Kasumi-1 (cell line): ENCODE measurements around the gene GSG1L.

Source experiments
- DNase-seq, 2 experiments: peaks; one replicate each; lab custom pipeline; 2025; lab: John Stamatoyannopoulos, UW

Gene GSG1L

DNA sequence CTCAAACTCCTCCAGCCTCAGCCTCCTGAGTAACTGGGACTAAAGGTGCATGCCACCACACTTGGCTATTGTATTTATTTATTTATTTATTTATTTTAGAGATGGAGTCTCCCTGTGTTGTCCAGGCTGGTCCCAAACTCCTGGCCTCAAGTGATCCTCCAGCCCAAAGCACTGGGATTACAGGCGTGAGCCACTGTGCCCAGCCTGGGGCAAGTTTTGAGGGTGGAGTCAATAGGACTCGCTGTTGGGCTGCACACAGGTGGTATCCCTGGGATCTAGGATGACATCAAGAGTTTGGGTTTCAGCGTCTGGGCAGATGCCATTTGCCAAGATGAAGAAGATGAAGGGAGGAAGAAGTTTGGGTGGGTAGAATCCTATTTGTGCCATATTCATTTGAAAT lies 213.9 kb downstream of the GSG1L start:
- no peak for DNase-seq

DNA sequence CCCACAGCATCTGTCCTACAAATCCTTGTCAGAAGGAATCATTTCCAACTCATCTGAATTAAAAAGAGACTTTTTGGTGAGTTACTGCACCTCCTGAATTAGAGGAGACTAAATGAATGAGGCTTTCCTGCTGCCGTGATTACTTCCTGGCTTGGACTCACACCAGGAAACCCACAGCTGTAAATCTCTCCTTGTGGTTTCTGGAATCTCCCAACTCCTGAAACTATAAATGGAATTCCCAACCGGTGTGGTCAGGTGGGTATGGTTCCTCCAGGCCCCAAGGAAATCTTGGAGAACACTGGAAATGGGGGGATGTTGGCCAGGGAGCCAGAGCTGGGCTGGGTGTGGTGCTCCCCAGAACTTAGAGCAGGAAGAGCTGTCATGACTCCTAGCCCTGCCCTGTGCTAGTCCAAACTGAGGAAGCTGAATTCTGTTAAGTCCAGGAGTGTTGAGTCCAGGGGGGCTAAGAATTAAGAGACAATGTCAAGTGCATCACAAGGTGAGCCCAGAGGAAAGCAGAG lies 216.4 kb downstream of the GSG1L start:
- DNase-seq: no peak

DNA sequence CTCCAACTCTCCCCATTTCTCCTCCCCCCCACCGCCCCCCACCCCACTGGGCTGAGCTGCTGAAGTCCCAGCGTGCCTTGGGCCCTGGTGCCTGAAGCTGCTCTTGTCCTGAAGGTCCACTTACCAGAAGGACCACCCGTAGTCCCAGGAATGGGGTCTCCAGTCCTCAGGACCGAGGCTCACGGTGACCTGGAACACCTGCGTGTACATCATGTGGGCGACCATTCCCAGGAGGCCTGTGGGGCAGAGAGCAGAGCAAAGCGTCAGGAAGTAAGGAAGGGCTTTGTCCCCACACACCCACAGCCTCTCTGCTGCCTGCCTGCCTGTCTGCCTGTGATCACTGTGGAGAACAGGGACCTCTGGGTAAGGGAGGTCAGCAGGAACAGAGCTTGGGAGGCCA lies 218.7 kb downstream of the GSG1L start:
- DNase-seq: no peak

DNA sequence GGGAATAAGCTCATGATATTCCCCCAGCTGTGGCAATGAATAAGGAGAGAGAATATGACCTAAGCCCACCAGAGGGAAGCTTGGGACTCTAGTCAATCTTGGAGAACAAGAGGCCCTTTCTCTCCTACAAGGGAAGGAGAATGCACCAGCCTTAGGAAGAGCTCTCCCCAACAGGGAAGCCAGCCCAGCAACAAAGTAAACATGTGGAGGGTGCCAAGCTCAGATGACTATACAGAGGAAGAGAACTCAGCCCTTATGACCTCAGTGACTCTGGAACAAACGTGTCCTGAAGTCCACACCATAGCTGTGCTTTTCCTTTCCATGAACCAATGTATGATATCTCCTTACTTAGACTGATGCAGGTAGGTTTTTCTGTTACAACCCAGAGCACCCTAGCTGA lies 219.7 kb downstream of the GSG1L start:
- no peak for DNase-seq

DNA sequence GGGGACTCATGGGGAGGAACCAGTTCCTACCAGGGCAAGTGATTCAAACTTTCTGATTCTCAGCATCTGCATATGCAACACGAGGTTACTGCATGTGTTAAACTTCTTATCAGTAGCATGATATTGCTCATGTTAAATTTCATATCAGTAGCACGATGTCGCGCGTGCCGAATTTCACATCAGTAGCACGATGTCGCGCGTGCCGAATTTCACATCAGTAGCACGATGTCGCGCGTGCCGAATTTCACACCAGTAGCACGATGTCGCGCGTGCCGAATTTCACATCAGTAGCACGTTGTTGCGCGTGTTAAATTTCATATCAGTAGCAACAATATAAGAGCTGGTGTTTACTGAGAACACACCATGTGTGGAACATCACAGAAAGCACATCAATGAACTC lies 221.6 kb downstream of the GSG1L start:
- no peak for DNase-seq

DNA sequence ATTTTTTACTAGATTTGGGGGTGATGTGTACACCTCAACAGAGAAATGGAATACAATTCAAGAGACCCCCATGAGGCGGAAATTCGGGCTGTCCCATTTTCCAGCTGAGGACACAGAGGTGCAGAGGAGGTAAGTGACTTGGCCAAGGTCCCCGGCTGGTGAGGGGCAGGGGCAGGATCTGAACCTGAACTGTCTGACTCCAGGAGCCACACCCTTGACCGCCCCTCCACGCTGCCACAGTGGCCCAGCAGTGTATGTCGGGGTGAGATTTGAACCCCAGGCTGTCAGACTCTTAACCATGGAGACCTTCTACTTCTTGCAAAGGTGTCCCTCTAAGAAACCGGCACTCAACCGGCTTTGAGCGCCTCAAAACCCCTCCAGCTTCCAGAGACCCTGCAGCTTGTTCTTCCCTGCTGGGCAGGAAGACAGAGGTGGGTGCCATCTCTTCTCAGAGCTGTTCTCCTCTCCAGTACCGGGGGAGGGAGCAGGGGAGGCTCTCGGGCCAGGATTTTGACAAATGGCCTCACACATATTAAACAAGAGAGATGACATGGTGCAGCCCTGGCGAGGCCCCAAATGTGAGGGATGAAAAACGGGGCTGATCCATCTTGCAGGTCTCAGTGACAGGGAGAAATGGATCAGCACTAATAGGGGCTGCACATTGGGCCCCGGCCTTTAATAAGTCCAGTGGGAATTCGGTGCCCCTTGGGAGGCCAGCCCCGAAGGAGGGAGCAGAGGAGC lies 222.3 kb downstream of the GSG1L start:
- no peak for DNase-seq

DNA sequence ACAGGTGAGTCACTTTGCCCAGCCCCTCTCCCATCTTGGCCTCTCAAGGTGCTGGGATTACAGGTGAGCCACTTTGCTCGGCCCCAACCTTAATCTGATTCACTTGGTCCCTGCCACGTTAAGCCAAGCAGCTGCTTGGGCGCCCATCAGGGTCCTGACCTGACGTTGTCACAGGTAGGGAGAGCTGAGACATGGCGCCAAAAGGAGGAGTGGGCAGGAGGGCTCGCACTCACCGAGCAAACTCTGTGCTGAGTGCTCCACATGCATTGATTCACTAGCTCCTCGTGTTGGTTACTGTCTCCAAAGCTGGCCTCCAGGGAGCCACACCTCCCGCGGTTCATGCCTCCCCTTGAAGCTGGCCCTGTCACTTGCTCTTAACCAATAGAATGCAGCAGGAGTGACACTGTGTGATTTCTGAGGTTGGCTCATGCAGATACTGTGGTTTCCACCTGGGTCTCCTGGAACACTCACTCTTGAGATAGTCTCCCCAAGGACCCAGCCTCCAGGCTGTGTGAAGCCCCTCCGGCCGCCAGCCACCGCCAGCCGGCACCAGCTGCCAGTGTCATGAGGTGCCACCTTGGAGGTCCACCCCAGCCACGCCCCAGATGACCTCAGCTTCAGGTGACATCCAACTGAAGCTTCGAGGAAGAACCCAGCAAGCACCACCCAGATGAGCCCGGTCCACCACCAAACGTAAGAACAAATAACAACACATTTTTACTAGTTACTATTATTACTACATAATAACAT lies 223.0 kb downstream of the GSG1L start:
- DNase-seq: no peak

DNA sequence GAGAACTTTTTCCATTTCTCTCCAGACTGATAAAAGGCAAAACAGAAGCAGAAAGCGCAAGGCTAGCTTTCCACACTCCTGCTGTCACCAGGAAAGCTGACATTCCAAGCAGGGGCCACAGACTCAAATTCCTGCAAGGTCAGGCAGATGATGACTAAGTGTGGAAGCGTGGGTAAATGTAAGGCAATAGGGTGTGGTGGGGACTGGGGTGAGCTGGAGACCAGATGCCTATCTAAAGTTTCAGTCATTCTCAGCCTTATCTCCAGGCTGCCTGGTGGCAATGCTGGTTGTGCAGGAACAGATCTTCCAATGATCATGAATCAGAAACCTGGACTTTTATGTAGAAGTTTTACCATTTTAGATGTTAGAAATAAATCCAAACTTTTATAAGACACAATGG lies 224.1 kb downstream of the GSG1L start:
- DNase-seq: no peak

DNA sequence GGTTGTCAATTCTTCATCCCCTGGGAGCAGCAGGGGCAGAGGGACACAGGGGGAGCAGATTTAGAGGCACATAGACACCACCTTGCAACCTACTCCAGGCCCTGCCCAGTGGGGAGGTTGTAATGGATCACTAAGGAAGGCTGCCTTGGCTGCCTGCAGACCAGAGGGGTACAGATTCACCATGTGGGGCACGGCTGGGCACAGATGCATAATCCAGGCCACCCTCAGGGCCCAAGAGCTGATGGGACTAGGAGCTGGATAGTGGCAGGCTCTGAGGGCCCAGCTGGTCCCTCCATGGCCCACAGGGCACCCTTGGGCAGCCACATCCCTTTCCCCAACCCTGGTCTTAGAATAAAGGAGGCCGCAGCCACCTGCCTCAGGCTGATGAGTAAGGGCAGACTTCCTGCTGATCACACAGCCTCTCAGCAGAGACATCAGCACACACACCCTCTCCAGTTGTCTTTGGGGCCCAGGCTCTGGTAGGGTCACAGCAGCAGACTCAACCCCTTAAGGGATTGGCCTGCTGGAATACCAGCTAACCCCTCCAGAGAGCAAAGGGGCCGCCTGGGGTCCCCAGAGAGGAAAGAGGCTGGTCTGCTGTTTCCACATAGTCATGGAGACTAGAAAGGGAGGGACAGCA lies 224.9 kb downstream of the GSG1L start:
- DNase-seq: no peak

DNA sequence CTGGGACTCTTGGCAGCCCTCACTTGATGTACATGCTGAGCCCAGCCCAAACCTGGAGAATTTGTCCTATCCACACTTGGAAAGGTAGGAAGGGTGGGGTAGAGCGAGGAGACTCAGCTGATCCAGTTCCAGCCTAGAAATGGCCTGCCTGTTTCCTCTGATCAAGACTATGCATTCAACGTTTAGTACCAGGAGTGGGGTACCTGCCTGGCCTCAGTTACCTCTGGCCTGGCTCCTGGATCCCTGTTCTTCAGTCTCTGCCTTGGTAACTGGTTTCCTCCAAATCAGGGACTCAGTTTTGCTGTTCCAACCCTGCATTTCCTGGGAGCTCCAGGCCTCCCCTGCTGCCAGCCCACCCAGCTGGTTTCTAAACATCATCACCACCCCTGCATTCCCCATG lies 233.5 kb downstream of the GSG1L start:
- DNase-seq: no peak

DNA sequence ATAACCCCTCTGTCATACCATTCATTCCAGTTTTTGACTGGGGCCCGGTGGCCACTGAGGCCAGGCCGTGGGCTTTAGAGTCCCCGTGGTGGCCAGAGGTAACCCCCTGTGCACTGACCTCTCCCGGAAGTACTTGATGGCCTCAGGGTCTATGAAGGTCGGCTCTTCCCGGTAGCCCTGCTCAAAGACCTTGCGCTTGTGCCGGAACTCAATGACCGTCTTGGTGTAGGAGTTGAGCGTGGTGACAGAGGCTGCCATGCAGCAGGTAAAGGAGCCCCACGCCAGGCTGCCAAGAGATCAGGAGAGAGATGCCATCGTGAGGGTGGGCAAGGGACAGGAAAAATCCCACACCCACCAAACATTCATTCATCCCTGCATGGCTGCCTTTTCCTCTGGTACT lies 234.8 kb downstream of the GSG1L start:
- DNase-seq: no peak

DNA sequence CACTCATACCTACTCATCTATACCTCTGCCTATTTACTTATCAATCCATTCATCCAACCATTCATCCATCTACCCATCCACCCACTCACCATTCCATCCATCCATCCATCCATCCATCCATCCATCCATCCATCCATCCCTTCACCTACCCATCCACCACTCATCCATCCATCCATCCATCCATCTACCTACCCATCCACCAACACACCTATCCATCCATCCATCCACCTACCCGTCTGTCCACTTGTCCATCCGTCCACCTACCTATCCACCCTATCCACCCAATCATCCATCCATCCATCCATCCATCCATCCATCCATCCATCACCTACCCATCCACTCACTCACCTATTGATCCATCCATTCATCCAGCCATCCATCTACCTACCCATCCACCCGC lies 235.7 kb downstream of the GSG1L start:
- no peak for DNase-seq

DNA sequence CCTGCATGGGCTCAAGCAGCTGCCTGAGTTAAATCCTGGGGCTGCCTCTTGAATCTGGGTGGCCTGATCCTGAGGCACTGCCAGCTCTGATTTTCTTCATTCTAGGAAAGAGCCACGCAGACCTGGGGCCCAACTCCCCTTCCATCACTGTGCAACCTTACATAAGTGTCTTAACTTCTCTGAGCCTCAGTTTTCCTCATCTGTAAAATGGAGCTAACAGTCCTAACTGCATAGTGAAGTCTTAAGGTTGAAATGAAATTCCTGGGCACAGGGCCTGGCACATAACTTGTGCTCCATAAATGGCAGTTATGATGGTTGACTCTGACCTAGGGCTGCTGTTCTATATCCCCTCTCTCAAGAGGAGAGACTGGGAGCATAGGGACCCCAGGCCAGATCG lies 236.6 kb downstream of the GSG1L start:
- no peak for DNase-seq

DNA sequence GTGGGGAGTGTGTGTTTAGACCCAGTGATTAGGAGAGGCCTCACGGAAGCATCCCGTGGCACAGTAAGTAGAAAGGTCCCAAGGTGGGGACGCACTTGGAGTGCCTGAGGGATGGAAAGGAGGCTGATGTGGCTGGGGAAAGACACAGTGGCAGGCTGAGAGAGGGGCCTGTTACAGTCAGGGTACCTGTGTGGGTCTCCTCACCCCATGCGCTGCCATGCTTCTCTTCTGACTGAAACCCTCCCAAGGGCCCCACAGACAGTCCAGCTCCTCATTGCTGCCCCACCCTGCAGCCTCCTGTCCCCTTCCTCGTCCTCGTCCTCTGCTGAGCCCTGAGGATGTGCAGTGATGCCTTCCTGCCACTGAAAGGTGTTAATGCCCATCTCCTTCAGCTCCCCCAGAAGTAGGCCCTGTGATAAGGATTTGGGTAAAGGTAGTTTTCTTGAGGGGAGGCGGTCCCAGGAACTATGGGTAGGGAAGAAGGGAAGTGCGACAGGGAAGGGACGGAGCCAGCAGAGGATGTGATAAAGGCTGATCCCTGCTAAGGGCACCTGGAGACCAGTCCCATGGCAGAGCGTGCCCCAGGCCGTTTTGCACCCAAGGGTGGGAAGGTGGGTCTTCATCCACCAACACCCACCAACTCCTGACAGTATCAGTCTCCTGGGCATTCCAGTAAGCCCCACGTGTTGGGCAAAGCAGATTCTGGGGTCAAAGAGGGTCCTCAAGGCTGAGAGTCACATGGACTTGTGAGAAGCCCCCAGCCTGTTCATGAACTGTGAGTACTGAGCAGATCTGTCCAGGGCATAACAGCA lies 237.2 kb downstream of the GSG1L start:
- no peak for DNase-seq

DNA sequence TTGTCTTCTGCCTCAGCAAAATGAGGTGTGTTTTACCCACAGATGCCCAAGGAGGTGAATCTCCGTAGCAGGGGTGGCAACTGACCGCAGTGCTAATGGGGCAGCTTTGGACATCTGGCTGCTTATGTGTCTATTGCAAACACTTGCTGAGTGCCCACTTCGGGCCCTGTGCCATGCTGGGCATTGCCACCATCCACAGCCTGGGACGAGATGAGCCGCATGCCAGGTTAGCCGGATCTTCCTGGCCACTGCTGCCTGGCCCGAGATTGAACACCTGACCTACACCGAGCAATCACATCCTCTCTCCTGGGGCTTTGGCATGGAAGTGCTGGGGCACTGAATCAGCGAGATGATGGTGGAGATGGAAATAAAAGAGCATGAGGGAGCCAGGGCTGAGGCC lies 238.7 kb downstream of the GSG1L start:
- DNase-seq: no peak

DNA sequence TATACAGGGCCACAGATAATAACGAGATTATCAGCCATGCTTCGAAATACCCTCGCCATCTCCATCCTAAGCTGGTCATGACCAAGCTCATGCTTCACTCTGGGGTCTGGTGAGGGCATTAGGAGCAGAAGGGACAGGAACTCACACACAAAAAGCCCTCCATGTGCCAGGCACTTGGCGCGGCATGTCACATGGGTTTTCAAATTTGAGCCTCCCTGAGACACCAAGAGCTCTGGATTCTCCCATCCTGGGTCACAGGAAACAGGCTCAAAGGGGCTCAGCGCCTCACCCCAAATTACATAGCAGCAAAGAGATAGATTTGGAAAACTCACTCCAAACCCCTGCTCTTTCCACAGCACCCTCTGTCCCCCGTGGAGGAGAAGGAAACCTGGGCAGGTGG lies 239.5 kb downstream of the GSG1L start:
- DNase-seq: no peak

DNA sequence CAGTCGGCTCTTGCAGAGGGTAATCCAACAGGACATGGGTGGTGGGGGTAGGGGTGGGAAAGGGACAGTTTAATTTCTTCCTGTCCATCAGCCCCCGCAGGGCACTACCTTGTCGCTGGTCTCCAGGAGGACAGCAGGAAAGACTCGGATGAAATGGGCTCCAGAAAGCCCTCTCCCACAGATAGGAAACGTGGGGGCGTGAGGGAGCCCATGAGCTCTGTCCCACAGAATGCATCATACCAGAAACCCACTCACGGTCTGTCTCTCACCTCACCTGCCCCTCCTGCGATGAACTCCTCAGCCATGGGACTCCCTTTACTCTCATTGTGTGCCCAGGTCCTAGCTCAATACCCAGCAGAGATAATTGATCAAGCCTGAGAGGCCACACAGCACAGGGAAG lies 240.1 kb downstream of the GSG1L start:
- no peak for DNase-seq

DNA sequence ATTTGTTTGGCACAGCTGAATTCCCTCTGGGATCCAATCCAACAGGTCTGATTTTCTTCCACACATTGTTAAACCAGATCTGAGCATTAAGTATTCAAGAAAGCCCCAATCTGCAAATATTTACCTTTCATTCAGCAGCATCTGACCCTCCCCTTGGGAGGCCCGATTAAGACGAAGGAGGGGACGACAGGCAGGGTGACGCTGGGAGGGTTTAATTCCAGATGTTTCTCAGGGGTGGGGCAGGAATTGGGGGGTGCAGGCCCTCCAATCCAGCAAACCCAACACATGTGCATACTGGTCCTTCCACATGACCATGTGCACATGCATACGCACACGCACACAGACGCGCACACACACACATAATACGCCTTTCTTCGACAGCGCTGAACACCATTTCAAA lies 240.5 kb downstream of the GSG1L start:
- no peak for DNase-seq

DNA sequence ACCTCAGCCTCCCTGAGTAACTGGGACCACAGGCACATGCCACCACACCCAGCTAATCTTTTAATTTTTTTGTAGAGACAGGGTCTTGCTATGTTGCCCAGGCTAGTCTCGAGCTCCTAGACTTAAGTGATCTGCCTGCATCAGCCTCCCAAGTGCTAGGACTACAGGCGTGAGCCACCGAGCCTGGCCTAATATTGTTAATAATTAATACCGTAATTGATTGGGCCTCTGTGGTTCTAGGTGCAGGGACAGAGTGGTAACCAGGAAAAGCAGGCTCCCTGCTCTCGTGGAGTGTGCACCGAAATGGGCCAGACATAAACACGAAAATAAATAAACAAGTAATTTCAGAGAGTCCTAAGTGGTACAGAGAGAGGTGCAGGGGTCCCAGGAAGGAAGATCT lies 241.0 kb downstream of the GSG1L start:
- DNase-seq: no peak

DNA sequence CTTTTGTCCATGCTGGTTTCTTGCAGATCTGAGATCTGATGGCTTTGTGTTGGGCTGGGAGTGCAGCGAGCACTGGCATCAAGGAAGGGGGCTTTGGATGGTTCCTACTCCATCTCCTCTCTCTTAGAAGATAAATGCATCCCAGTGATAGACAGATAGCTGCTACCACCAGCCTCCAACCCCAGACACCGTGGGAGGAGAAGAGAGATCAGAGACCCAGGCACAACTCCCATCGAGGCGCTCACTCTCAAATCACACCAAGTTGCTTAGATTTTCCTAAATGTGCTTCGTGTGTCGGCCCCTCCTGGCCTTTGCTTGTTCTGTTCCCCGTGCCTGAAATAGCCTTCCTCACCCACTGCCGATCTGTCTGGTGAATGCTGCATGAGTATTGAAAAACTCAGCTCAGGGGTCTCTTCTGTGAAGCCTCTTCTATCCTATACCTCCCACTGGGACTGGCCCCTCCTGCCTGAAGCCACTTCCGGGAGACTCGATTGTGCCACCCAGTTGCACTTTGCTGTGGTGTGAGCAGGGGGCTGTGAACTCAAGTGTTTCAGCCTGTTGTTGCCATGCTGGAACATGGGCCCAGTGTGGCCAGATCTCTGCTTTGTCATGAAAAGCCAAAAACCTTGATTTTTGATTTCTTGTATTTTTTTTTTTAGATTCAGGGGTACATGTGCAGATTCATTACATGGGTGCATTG lies 242.7 kb downstream of the GSG1L start:
- DNase-seq: no peak

DNA sequence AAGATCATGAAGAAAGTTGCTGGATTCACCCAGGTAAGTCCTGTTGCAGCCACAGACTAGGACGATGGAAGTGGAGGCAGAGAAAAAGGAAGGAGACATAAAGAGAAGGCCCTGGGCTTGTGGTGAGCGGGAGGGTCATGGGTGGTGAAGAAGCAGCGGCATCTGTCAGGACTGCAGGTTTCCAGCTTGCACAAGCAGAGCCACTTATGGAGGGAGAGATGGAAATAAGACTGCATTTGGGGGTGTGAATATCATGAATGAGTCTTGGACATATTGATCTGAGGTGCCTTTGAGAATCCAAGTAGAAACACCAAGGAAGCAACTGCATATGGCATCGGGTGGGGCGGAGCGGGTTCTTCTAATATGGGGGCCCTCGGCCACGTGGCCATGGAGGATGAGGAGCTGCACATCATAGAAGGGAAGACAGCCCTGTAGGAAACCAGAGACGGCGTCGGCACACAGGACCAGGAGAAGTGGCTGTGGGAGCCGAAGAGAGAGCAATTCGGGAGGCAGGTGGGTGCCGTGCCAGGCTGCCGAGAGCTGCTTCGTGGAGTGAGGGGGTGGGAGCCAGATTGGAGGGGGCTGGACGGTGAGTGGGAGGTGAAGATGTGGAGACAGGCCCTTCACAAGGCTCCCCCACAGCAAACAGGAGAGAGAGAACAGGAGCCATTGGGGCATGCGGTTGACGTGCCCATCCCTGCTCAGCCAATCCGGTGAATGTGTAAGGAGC lies 243.5 kb downstream of the GSG1L start:
- DNase-seq: no peak
